Skeletal muscle tissue (tissue), 4 donors: ENCODE results near the gene HSDL1. TPM values are rescaled to one million over a fixed set of nuclear protein-coding genes. Genes with fewer than 3 reads are reported as not detected.

Source experiments
- H3K27ac ChIP-seq: one replicate; pipeline ENCODE4 v1.7.0; 2013; ENCODE audit warnings: mild to moderate bottlenecking, low read depth, low read length, inconsistent platforms
- H3K27me3 ChIP-seq, 3 donors: one replicate each; pipeline ENCODE4 v1.7.0; 2013; ENCODE audit warnings: low read length in 3 of 3; ENCODE audit not compliant: control insufficient read depth in 3 of 3, insufficient read depth in 3 of 3
- H3K36me3 ChIP-seq, 3 donors: one replicate each; pipeline ENCODE4 v1.7.0; 2013; ENCODE audit warnings: low read length in 3 of 3; ENCODE audit not compliant: control insufficient read depth in 3 of 3, insufficient read depth in 3 of 3
- H3K4me1 ChIP-seq, 3 donors: one replicate each; pipeline ENCODE4 v1.7.0; 2013; ENCODE audit warnings: low read length in 3 of 3, mild to moderate bottlenecking in 3 of 3; ENCODE audit not compliant: control insufficient read depth in 3 of 3, insufficient read depth in 3 of 3
- H3K4me3 ChIP-seq, 3 donors: one replicate each; pipeline ENCODE4 v1.7.0; 2013; ENCODE audit warnings: low read length in 3 of 3
- H3K9ac ChIP-seq, 3 donors: one replicate each; pipeline ENCODE4 v1.7.0; 2013; ENCODE audit warnings: low read length in 3 of 3, mild to moderate bottlenecking in 3 of 3, moderate library complexity in 2 of 3, low read depth in 1 of 3
- H3K9me3 ChIP-seq, 3 donors: one replicate each; pipeline ENCODE4 v1.7.0; 2013; ENCODE audit warnings: low read length in 3 of 3; ENCODE audit not compliant: control insufficient read depth in 3 of 3
- total RNA-seq: library from RNA; depleted of rRNA; stranded (reverse); fragments of >200 nt; gene quantifications from one replicate; pipeline ENCODE4 v1.2.3, GENCODE V29; 2014
- donor health status: Osteomylitis.

The HSDL1 gene
- total RNA-seq = 17.2 TPM

GRCh38 chr16:84144859-84145639, at the start of gene HSDL1, which contains the start of gene DNAAF1:
Gene HSDL1, minus strand, starts transcription at chr16:84145177. Its CDS starts 13,856 bp downstream, at chr16:84131321.
Gene DNAAF1, plus strand, starts transcription at chr16:84145308. Its CDS starts 133 bp downstream, at chr16:84145441.
- Histone ChIP-seq H3K27ac (peak within 1 kb of the TSS; percentile 66), H3K9ac (peak within 1 kb of the TSS; percentile 70 to 85 (median 79)), H3K4me3 (peak within 1 kb of the TSS; percentile 78 to 92 (median 87)), H3K9me3 (no peaks in the 10 kb centered on the region), H3K36me3 (no peaks in the 10 kb centered on the region), H3K4me1 (peaks cover 10 to 20% (median 16%) of the 10 kb centered on the region in 3 donors), H3K27me3 (no peaks in the 10 kb centered on the region)

GRCh38 chr16:84194018-84194417, 49.0 kb upstream of the HSDL1 start:
- no peaks in the 10 kb centered on the region for H3K4me1 ChIP-seq
- no peaks in the 10 kb centered on the region for H3K9me3 ChIP-seq
- no peak overlapping the region for H3K9ac ChIP-seq
- no peak overlapping the region for H3K4me3 ChIP-seq
- H3K36me3 ChIP-seq = no peaks in the 10 kb centered on the region
- H3K27ac ChIP-seq = no peak overlapping the region
- H3K27me3 ChIP-seq = peaks cover 0 to 18% (median 4%) of the 10 kb centered on the region in 3 donors

GRCh38 chr16:84193480-84193879, 48.5 kb upstream of the HSDL1 start:
- H3K4me1 ChIP-seq = no peaks in the 10 kb centered on the region
- no peak overlapping the region for H3K4me3 ChIP-seq
- H3K9ac ChIP-seq = no peak overlapping the region
- no peaks in the 10 kb centered on the region for H3K36me3 ChIP-seq
- no peaks in the 10 kb centered on the region for H3K9me3 ChIP-seq
- no peak overlapping the region for H3K27ac ChIP-seq
- H3K27me3 ChIP-seq = peaks cover 0 to 18% (median 4%) of the 10 kb centered on the region in 3 donors

- Histone ChIP-seq H3K4me3 (no peak overlapping the region), H3K27me3 (peaks cover 0 to 17% (median 4%) of the 10 kb centered on the region in 3 donors), H3K4me1 (peaks cover 0 to 4% (median 0%) of the 10 kb centered on the region in 3 donors), H3K9me3 (no peaks in the 10 kb centered on the region), H3K27ac (no peak overlapping the region), H3K9ac (no peak overlapping the region), H3K36me3 (no peaks in the 10 kb centered on the region)
Measured at GRCh38 chr16:84191466-84191865, 46.5 kb upstream of the HSDL1 start.

GRCh38 chr16:84190731-84191388, 45.9 kb upstream of the HSDL1 start, which contains the start of gene ADAD2:
Gene ADAD2, plus strand, starts transcription at chr16:84191157. Its CDS starts 74 bp downstream, at chr16:84191231.
- Histone ChIP-seq H3K9ac (no peak within 1 kb of the TSS), H3K27ac (no peak within 1 kb of the TSS), H3K27me3 (peaks cover 0 to 11% (median 4%) of the 10 kb centered on the region in 3 donors), H3K4me1 (peaks cover 3 to 10% (median 4%) of the 10 kb centered on the region in 3 donors), H3K9me3 (no peaks in the 10 kb centered on the region), H3K4me3 (no peak within 1 kb of the TSS), H3K36me3 (no peaks in the 10 kb centered on the region)

- Histone ChIP-seq H3K36me3 (peaks cover 20 to 23% (median 23%) of the 10 kb centered on the region in 3 donors), H3K27me3 (no peaks in the 10 kb centered on the region), H3K9ac (peak within 1 kb of the TSS; percentile 88 to 96 (median 90)), H3K4me1 (peaks cover 5 to 26% (median 20%) of the 10 kb centered on the region in 3 donors), H3K4me3 (peak within 1 kb of the TSS; percentile 93 to 100 (median 99)), H3K27ac (peak within 1 kb of the TSS; percentile 11), H3K9me3 (no peaks in the 10 kb centered on the region)
Measured at GRCh38 chr16:84186685-84187437, 41.9 kb upstream of the HSDL1 start, which contains the start of gene TAF1C. Gene TAF1C, minus strand, starts transcription at chr16:84187057. Its CDS starts 2,069 bp downstream, at chr16:84184988.

- Histone ChIP-seq H3K4me1 (peaks cover 5 to 26% (median 20%) of the 10 kb centered on the region in 3 donors), H3K9ac (peak overlapping the region in 1 of 3 donors; percentile 25), H3K9me3 (no peaks in the 10 kb centered on the region), H3K36me3 (peaks cover 32 to 38% (median 35%) of the 10 kb centered on the region in 3 donors), H3K4me3 (no peak overlapping the region), H3K27me3 (no peaks in the 10 kb centered on the region), H3K27ac (no peak overlapping the region)
Measured at GRCh38 chr16:84184775-84185174, 39.8 kb upstream of the HSDL1 start.

- H3K36me3 ChIP-seq = peaks cover 38 to 43% (median 41%) of the 10 kb centered on the region in 3 donors
- H3K27ac ChIP-seq = no peak overlapping the region
- no peaks in the 10 kb centered on the region for H3K9me3 ChIP-seq
- no peak overlapping the region for H3K4me3 ChIP-seq
- H3K27me3 ChIP-seq = no peaks in the 10 kb centered on the region
- peaks cover 5 to 26% (median 20%) of the 10 kb centered on the region in 3 donors for H3K4me1 ChIP-seq
- peak overlapping the region in 1 of 3 donors; percentile 25 for H3K9ac ChIP-seq
Measured at GRCh38 chr16:84183911-84184591, 39.1 kb upstream of the HSDL1 start.

GRCh38 chr16:84183572-84183875, 38.5 kb upstream of the HSDL1 start:
- H3K36me3 ChIP-seq = peaks cover 38 to 44% (median 43%) of the 10 kb centered on the region in 3 donors
- H3K27ac ChIP-seq = no peak overlapping the region
- no peak overlapping the region for H3K4me3 ChIP-seq
- H3K27me3 ChIP-seq = no peaks in the 10 kb centered on the region
- no peaks in the 10 kb centered on the region for H3K9me3 ChIP-seq
- H3K4me1 ChIP-seq = peaks cover 5 to 26% (median 20%) of the 10 kb centered on the region in 3 donors
- H3K9ac ChIP-seq = no peak overlapping the region
